ENCODE data around the gene ZNF750. TPM values are rescaled to one million over a fixed set of nuclear protein-coding genes. Genes with fewer than 3 reads are reported as not detected.

The ZNF750 gene
- total RNA-seq, 1 experiment from 2014 or later, result 0.44 TPM

DNA sequence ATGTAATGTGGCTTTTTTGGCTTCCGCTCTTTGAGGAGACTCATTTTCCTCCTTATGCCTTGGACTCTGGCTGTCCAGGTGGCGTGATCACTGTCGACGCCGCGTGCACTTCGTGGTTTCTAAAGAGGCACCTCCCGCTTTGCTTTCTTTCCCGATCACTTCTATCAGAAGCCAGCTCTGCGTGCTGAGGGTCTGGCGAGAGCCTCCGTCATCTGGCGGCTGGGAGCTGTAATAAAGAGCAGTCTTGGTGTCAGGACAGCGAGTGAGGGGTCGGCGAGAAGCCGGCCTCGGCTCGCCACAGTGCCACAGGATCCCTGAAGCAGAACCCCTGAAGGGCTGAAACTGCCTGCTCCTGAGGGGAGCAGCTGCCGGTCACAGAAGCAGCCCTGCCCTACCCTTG lies 7.4 kb downstream of the ZNF750 start:
- Histone ChIP-seq H3K36me3 (ENCODE audit: low read depth) (no peaks in the 10 kb centered on the region), H3K4me3 (no peak overlapping the region), H3K4me2 (no peak overlapping the region), H2AFZ (no peak overlapping the region), H3K4me1 (replicated peaks; ENCODE audit: insufficient read depth) (peaks cover 9% of the 10 kb centered on the region), H3F3A (ENCODE audit: insufficient read depth, low read depth) (peaks cover under 1% of the 10 kb centered on the region; the same call in 1 of the 2 replicates), H4K20me1 (ENCODE audit: insufficient read depth) (no peaks in the 10 kb centered on the region), H3K27me3 (ENCODE audit: insufficient read depth, low read depth) (no peaks in the 10 kb centered on the region), H3K9me3 (ENCODE audit: insufficient read depth, low read depth) (no peaks in the 10 kb centered on the region), H3K27ac (no peak overlapping the region), H3K9me2 (ENCODE audit: insufficient read depth) (no peaks in the 10 kb centered on the region), H3K79me2 (ENCODE audit: low read depth) (no peaks in the 10 kb centered on the region)
- BruUV-seq (replicated peaks), result no TSS peak
- TF ChIP-seq CTCF (conservative IDR thresholded peaks at IDR 0.05) (no peak), EZH2 (IDR thresholded peaks at IDR 0.05; ENCODE audit: low read depth) (no peak)
- ChIA-PET CTCF (no interaction called here), POLR2A (ENCODE audit: unreplicated experiment) (no interaction called here)
- intact Hi-C loops (cut with micrococcal nuclease; ENCODE audit: unreplicated experiment), result no loop called here
- no peak for DNase-seq

DNA sequence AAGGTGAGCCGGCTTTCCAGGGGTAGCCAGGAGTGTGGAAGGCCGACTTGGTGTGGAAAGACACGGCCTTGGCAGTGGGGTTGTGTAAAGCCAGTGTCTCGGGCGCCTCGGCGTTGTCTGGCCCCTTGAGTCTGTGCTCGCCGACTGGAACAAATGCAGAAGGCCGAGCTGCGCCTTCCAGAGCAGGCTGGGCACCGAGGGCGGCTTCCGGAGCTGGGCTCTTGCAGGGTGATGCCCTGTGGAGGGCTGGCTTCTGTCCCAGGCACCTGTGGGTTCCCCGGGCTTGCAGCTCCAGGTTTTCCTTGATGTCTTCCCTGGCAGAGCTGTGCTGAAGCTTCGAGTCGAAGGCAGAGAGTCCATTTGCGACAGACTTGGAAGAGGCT lies 8.0 kb downstream of the ZNF750 start:
- H4K20me1 ChIP-seq (ENCODE audit: insufficient read depth), result no peaks in the 10 kb centered on the region
- no peaks in the 10 kb centered on the region for H3F3A ChIP-seq (ENCODE audit: insufficient read depth, low read depth)
- ChIA-PET POLR2A (ENCODE audit: unreplicated experiment) (no interaction called here), CTCF (no interaction called here)
- intact Hi-C loops (cut with micrococcal nuclease; ENCODE audit: unreplicated experiment), result no loop called here
- H3K36me3 ChIP-seq (ENCODE audit: low read depth), result no peaks in the 10 kb centered on the region
- TF ChIP-seq EZH2 (IDR thresholded peaks at IDR 0.05; ENCODE audit: low read depth) (no peak), CTCF (conservative IDR thresholded peaks at IDR 0.05) (no peak)
- DNase-seq, result no peak
- no peaks in the 10 kb centered on the region for H3K27me3 ChIP-seq (ENCODE audit: insufficient read depth, low read depth)
- no peaks in the 10 kb centered on the region for H3K9me3 ChIP-seq (ENCODE audit: insufficient read depth, low read depth)
- H3K27ac ChIP-seq, result no peak overlapping the region
- 0 out of 2 replicates have a peak, but pooled peaks cover 3% of the 10 kb centered on the region for H3K4me1 ChIP-seq (replicated peaks; ENCODE audit: insufficient read depth)
- H2AFZ ChIP-seq, result no peak overlapping the region
- H3K9me2 ChIP-seq (ENCODE audit: insufficient read depth), result no peaks in the 10 kb centered on the region
- BruUV-seq (replicated peaks), result no TSS peak
- no peak overlapping the region for H3K4me2 ChIP-seq
- no peaks in the 10 kb centered on the region for H3K79me2 ChIP-seq (ENCODE audit: low read depth)
- no peak overlapping the region for H3K4me3 ChIP-seq

DNA sequence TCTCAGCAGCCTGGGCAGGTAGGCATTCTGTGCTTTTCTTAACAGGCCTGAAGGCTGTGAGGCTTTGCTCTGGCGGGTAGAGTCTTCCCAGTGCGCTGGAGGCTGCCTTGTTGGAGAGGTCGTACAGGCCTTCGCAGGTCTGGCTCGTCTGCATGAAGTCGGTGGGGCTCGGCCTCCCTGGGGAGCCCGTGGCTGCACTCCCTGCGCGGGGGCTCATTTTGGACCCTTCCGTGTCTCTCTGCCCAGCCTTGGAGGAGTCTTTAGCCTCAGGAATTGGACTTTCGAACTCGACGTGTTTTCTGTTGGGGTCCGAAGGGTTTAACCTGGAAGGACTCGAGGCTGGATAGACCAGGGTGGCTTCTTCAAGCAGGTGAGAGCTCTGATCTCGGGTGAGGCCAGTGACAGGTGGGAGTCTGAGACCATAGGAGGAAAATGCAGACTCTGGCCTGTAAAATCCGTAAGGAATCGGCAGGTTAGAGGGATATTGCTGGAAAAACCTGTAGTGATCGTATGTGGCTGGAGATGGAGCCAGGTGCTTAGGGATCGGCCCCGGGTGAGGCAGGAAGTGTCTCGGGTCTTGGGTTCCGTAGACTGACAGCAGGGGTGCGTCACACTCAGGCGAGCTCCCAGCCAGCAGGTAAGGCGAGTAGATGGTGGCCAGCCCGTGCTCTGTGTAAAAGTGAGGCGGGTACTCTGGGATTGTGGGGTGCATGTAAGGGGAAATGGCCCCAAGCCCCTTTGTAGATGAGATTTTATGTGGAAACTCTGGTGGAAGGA lies 8.6 kb downstream of the ZNF750 start:
- TF ChIP-seq EZH2 (IDR thresholded peaks at IDR 0.05; ENCODE audit: low read depth) (no peak), CTCF (conservative IDR thresholded peaks at IDR 0.05) (no peak)
- intact Hi-C loops (cut with micrococcal nuclease; ENCODE audit: unreplicated experiment), result no loop called here
- H3K4me1 ChIP-seq (replicated peaks; ENCODE audit: insufficient read depth), result no peaks in the 10 kb centered on the region
- BruUV-seq (replicated peaks), result no TSS peak
- no peaks in the 10 kb centered on the region for H3K79me2 ChIP-seq (ENCODE audit: low read depth)
- no peak overlapping the region for H3K4me3 ChIP-seq
- DNase-seq, result no peak
- ChIA-PET CTCF (no interaction called here), POLR2A (ENCODE audit: unreplicated experiment) (no interaction called here)
- H3K36me3 ChIP-seq (ENCODE audit: low read depth), result no peaks in the 10 kb centered on the region
- no peaks in the 10 kb centered on the region for H3K9me2 ChIP-seq (ENCODE audit: insufficient read depth)
- H3K9me3 ChIP-seq (ENCODE audit: insufficient read depth, low read depth), result no peaks in the 10 kb centered on the region
- no peak overlapping the region for H2AFZ ChIP-seq
- no peak overlapping the region for H3K27ac ChIP-seq
- H3K27me3 ChIP-seq (ENCODE audit: insufficient read depth, low read depth), result no peaks in the 10 kb centered on the region
- no peaks in the 10 kb centered on the region for H4K20me1 ChIP-seq (ENCODE audit: insufficient read depth)
- no peaks in the 10 kb centered on the region for H3F3A ChIP-seq (ENCODE audit: insufficient read depth, low read depth)
- no peak overlapping the region for H3K4me2 ChIP-seq
